ENCODE measurements around the gene MT3. TPM values are rescaled to one million over a fixed set of nuclear protein-coding genes. Genes with fewer than 3 reads are reported as not detected.

MT3 gene
- total and polyA plus RNA-seq, 2 experiments from 2014 or later = not detected

DNA sequence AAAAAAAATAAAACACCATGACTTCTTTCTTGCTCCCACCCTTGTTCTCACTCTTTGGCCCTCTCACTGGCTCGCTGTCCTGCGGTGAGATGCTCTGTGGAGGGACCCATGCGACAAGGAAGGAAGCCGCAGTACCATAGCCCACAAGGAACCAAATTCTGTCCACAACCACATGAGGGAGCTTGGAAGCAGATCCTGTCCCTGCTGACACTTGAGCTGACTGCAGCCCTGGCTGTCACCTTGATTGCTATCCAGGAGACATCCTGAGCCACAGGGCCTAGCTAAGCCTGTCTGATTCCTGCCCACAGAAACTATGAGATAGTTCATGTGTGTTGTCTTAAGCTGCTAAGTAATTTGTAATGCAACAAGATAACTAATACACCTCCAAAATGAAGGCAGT is 14.3 kb downstream of the MT3 start:
- in situ Hi-C loops (cut with MboI) = no loop called here
- Histone ChIP-seq H3K79me2 (ENCODE audit: insufficient read depth) (peaks cover 1% of the 10 kb centered on the region; the same call in 1 of the 2 replicates), H3F3A (ENCODE audit: insufficient read depth) (peaks cover 31% of the 10 kb centered on the region), H3K4me1 (ENCODE audit: insufficient read depth) (peaks cover 28% of the 10 kb centered on the region), H3K9me2 (ENCODE audit: insufficient read depth) (no peaks in the 10 kb centered on the region), H4K20me1 (ENCODE audit: insufficient read depth) (no peaks in the 10 kb centered on the region), H3K27me3 (replicated peaks; ENCODE audit: insufficient read depth) (no peaks in the 10 kb centered on the region), H3K9me3 (ENCODE audit: low read depth) (no peaks in the 10 kb centered on the region), H3K36me3 (ENCODE audit: low read depth) (no peaks in the 10 kb centered on the region), H2AFZ (no peak overlapping the region), H3K4me2 (ENCODE audit: unreplicated experiment) (no peak overlapping the region), H3K9ac (no peak overlapping the region), H3K27ac (no peak overlapping the region), H3K4me3 (no peak overlapping the region)
- peak; percentile 44 for DNase-seq
- WGBS, 2 experiments (ENCODE audit: low coverage in 1 of 2, low lambda C conversion rate in 2 of 2, missing lambda C conversion rate in 2 of 2) = 89 to 93% methylated on average over 4 of the region's 4 CpGs
- TF ChIP-seq EZH2phosphoT487 (IDR thresholded peaks at IDR 0.05; ENCODE audit: insufficient read depth, low read depth) (no peak), EZH2 (IDR thresholded peaks at IDR 0.05; ENCODE audit: insufficient read depth, poor library complexity, severe bottlenecking) (no peak)

DNA sequence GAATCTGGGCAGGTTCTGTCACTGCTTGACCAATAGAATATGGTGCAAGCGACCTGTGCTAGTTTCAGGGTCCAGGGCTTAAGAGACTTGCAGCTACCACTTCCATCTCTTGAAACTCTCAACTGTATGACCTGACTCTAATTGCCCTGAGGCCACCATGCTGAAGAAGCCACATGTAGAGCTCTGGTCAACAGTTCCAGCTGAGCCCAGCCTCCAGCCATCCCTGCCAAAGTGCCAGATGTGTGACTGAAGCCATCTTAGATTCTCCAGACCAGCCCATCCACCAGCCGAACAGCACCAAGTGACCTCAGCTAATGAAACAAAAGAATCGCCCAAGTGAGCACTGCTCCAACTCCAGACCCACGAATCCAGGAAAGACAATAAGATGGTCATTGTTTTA is 15.6 kb downstream of the MT3 start:
- no peak for DNase-seq
- TF ChIP-seq EZH2phosphoT487 (IDR thresholded peaks at IDR 0.05; ENCODE audit: insufficient read depth, low read depth) (no peak), EZH2 (IDR thresholded peaks at IDR 0.05; ENCODE audit: insufficient read depth, poor library complexity, severe bottlenecking) (no peak)
- 78 to 83% methylated on average over 4 of the region's 4 CpGs for WGBS, 2 experiments (ENCODE audit: low coverage in 1 of 2, low lambda C conversion rate in 2 of 2, missing lambda C conversion rate in 2 of 2)
- no peaks in the 10 kb centered on the region for H3K36me3 ChIP-seq (ENCODE audit: low read depth)
- no peaks in the 10 kb centered on the region for H3K27me3 ChIP-seq (replicated peaks; ENCODE audit: insufficient read depth)
- no peak overlapping the region for H3K4me2 ChIP-seq (ENCODE audit: unreplicated experiment)
- no peak overlapping the region; the same call in 1 of the 2 replicates for H3K27ac ChIP-seq
- H3K4me1 ChIP-seq (ENCODE audit: insufficient read depth) = peaks cover 31% of the 10 kb centered on the region
- H3K4me3 ChIP-seq = no peak overlapping the region
- H3K9me2 ChIP-seq (ENCODE audit: insufficient read depth) = no peaks in the 10 kb centered on the region
- H4K20me1 ChIP-seq (ENCODE audit: insufficient read depth) = no peaks in the 10 kb centered on the region
- no peak overlapping the region for H3K9ac ChIP-seq
- no peaks in the 10 kb centered on the region for H3K9me3 ChIP-seq (ENCODE audit: low read depth)
- H2AFZ ChIP-seq = no peak overlapping the region
- peaks cover 9% of the 10 kb centered on the region; the same call in 1 of the 2 replicates for H3K79me2 ChIP-seq (ENCODE audit: insufficient read depth)
- H3F3A ChIP-seq (ENCODE audit: insufficient read depth) = peaks cover 44% of the 10 kb centered on the region
- in situ Hi-C loops (cut with MboI) = no loop called here

DNA sequence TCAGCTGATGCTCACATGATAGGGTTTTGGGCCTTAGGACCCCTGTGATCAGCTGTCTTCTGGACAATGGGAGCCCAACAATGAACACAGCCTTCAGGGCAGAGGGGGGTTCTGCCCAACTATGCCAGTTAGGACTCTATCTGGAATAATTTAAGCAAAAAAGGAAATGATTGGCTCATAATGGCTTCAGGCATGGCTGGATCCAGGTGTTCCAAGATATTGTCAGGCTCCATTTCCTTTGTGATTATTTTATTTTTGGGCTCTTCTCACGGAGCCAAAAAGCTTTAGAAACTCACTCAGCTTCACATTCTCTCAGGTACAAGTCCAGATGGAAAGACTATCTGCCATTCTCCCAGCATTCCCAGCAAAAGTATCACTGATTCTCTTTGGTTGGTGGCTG is 16.1 kb downstream of the MT3 start:
- Histone ChIP-seq H3K4me2 (ENCODE audit: unreplicated experiment) (peak overlapping the region; percentile 86), H3K27me3 (replicated peaks; ENCODE audit: insufficient read depth) (no peaks in the 10 kb centered on the region), H3K4me3 (no peak overlapping the region), H3K4me1 (ENCODE audit: insufficient read depth) (peaks cover 30% of the 10 kb centered on the region), H3K9me3 (ENCODE audit: low read depth) (no peaks in the 10 kb centered on the region), H4K20me1 (ENCODE audit: insufficient read depth) (no peaks in the 10 kb centered on the region), H2AFZ (no peak overlapping the region), H3K27ac (peak overlapping the region; percentile 100), H3K9ac (peak overlapping the region; percentile 96), H3K79me2 (ENCODE audit: insufficient read depth) (peaks cover 9% of the 10 kb centered on the region; the same call in 1 of the 2 replicates), H3K9me2 (ENCODE audit: insufficient read depth) (no peaks in the 10 kb centered on the region), H3F3A (ENCODE audit: insufficient read depth) (peaks cover 48% of the 10 kb centered on the region), H3K36me3 (ENCODE audit: low read depth) (no peaks in the 10 kb centered on the region)
- in situ Hi-C loops (cut with MboI) = no loop called here
- TF ChIP-seq EZH2 (IDR thresholded peaks at IDR 0.05; ENCODE audit: insufficient read depth, poor library complexity, severe bottlenecking) = no peak
- TF ChIP-seq EZH2phosphoT487 (IDR thresholded peaks at IDR 0.05; ENCODE audit: insufficient read depth, low read depth) = no peak
- 92 to 96% methylated on average over 1 of the region's 1 CpG for WGBS, 2 experiments (ENCODE audit: low coverage in 1 of 2, low lambda C conversion rate in 2 of 2, missing lambda C conversion rate in 2 of 2)
- DNase-seq = no peak

DNA sequence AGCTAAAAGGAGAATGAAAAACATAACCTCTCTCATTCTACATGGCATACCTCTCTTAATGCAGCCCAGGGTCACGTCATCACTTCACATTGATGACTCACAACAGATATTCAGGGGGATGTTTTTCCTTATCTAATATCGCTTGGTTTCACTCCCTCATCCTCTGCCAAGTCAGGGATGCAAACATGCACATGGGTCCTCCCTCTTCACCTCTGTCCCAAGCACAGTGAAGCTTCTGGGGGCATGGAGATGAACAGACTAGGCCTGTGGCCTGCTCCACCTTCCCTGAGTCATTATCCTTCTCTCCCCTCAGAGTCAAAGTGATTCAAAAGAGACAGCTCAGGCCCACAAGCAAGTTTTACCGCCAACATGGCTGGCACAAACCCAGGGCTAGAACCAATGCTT is 16.7 kb downstream of the MT3 start:
- Histone ChIP-seq H3K79me2 (ENCODE audit: insufficient read depth) (peaks cover 12% of the 10 kb centered on the region; the same call in 1 of the 2 replicates), H3F3A (ENCODE audit: insufficient read depth) (peaks cover 54% of the 10 kb centered on the region), H2AFZ (no peak overlapping the region), H3K9me2 (ENCODE audit: insufficient read depth) (no peaks in the 10 kb centered on the region), H4K20me1 (ENCODE audit: insufficient read depth) (no peaks in the 10 kb centered on the region), H3K4me2 (ENCODE audit: unreplicated experiment) (peak overlapping the region; percentile 86), H3K4me1 (ENCODE audit: insufficient read depth) (peaks cover 36% of the 10 kb centered on the region), H3K9ac (peak overlapping the region; percentile 96), H3K27ac (peak overlapping the region; percentile 100), H3K36me3 (ENCODE audit: low read depth) (no peaks in the 10 kb centered on the region), H3K4me3 (peak overlapping the region; percentile 95), H3K27me3 (replicated peaks; ENCODE audit: insufficient read depth) (no peaks in the 10 kb centered on the region), H3K9me3 (ENCODE audit: low read depth) (no peaks in the 10 kb centered on the region)
- 3 to 4% methylated on average over 3 of the region's 3 CpGs for WGBS, 2 experiments (ENCODE audit: low coverage in 1 of 2, low lambda C conversion rate in 2 of 2, missing lambda C conversion rate in 2 of 2)
- in situ Hi-C loops (cut with MboI) = no loop called here
- TF ChIP-seq EZH2 (IDR thresholded peaks at IDR 0.05; ENCODE audit: insufficient read depth, poor library complexity, severe bottlenecking) (no peak), EZH2phosphoT487 (IDR thresholded peaks at IDR 0.05; ENCODE audit: insufficient read depth, low read depth) (no peak)
- peak; percentile 89 for DNase-seq

Measured in GM23248 (cell line).